SKM-1 (cell line): Measurements from ENCODE around the gene XAGE3.
"Not testable (repeated sequence)": the region's sequence is repeated elsewhere in the genome, so short reads cannot be mapped to it uniquely, and the experiment has no call there.

ENCODE experiments used
- DNase-seq: peaks from one replicate; lab custom pipeline; 2025; ENCODE audit not compliant: unreplicated experiment; lab: John Stamatoyannopoulos, UW

XAGE3 gene, protein sequence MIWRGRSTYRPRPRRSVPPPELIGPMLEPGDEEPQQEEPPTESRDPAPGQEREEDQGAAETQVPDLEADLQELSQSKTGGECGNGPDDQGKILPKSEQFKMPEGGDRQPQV

DNA sequence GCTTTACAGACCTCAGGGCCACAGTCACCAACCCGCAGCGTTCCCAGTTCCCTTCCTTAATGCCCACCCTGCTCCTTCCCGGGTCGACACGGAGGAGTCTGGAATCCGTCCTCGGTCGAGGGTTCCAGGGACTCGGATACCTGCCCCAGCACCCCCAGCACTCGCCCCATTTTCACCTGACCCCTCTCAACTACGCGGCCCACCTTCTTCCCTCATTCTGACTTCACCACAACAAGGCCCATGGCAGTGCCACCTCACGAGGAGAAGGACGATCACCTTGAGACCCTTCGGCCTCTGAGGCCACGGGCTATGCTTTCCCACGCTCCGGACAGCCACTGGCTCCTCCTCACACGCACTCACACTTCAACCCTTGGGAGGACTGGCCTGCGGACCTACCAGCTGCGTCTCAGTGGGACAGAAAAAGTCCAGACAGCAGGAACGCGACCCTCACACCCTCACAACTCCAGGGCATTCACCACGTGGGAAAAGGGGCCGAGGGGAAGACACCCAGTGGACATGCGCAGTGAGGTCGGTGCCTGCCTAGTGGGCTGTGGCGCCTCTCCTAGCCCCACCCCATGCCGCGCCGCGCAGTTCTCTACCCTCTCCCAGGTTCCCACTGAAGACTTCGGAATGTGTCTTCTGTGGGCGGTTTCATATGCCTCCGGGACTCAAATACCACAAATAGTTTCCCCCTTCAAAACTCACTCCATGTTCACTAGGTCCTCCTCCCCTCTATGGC, at the start of gene XAGE3:
TSS of gene XAGE3 (minus strand) at position 474 of the 739 bp plus-strand sequence. CDS start 950 bp downstream, outside the sequence.
- DNase-seq: no peak

DNA sequence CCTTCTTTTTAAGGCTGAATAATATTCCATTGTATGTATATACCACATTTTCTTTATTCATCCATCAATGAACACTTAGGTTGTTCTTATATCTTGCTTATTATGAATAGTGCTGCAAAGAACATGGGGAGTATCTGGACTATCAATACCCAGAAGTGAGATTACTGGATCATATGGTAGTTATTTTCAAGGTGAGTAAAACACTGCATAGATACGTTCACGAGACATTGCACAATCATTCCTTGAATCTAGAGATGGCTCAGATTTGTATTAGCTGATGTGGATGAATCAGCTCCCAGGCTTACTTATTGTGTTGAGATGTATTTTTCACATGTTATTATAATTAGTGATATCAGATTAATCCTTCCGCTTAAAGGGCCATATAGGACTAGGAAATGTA, 46.8 kb upstream of the XAGE3 start:
- DNase-seq: not testable (repeated sequence)

DNA sequence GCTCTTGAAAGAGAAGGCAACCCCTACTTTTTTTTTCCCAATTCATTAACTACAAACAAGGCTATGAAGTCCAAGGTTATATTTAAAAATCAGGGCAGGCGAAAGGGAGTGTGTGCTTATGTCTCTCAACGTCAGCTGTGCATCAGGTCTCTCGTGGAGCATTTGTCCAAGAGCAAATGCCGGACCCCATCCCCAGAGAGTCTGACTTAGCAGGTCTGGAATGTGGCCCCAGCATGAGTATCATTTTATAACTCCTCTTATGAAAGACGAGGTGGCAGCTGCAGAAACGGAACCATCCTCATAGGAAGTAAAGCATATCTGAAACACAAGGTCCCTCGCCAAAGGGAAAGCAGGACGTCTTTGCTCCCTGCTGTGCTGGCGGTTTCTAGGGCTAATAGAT, 45.8 kb upstream of the XAGE3 start:
- not testable (repeated sequence) for DNase-seq

DNA sequence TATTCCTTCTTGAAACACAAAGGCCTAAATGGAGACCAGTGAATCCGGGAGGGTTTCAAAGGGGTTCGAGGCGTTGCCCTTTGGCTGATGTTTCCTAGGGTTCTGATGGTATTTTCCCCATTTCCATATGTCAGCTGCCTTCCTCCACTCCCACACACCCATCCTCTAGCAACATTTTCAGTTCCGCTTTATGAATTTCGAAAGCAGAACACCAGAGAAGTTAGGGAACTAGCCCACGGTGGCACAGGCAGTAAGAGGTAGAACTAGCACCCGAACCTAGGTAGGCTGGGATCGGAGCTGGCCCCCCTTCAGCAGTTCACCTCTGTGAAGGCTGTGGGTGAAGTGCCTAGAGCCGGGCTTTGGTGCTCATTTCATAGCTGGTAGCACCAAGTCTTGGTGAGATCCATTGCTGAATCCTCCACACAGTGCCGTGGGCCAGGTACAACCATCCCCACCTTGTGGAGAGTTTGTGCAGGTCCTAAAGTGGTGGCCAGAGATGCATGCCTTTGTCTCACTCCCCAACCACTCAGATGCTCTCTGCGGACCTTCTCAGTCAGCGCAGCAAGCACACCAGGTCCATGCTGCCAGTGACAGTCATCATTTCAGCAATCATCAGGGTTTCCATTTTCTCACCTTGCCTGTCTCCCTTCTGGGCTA, 41.6 kb upstream of the XAGE3 start:
- not testable (repeated sequence) for DNase-seq

DNA sequence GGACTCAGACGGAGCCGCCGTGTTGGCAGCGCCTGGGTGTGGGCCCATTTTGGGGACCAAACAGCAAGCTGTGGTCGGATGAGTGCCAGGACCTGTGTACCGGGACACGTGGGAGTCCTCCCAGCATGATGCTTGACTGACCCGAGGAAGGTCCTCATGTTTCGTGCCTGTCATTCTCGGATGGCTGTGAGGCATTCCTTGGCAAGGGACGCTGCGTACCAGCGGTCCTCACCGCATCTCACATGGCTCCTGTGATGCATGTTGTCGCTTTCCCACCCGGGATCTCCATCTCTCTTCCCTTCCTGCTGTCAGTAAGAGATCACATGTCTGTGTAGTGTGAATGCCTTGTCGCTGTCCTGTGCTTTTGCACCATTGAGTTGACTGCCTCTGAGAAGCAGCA, 40.0 kb upstream of the XAGE3 start:
- not testable (repeated sequence) for DNase-seq

DNA sequence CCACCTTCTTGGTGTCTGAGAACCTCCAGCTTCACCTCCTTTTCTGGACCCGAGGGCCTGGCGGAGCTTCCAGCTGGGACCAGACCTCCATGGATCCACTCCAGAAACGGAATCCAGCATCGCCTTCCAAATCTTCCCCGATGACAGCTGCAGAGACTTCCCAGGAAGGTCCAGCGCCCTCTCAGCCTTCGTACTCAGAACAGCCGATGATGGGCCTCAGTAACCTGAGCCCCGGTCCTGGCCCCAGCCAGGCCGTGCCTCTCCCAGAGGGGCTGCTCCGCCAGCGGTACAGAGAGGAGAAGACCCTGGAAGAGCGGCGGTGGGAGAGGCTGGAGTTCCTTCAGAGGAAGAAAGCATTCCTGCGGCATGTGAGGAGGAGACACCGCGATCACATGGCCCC, 39.3 kb upstream of the XAGE3 start:
- DNase-seq: not testable (repeated sequence)

DNA sequence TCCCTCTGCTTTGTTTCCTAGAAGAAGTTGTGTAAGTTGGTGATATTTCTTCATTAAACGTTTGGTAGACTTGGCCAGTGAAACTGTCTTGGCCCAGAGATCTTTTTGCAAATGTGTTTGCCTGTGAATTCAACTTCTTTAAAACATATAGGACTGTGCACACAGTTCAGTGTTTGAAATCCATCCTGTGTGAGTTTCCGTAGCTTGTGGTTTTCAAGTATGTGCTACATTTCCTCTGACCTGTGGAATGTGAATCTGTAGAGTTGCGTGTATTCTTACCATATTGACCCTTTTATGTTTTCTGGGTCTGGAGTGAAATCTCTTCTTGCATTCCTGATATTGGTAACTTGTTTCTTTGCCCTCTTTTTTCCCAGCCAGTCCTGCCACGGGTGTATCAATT, 38.2 kb upstream of the XAGE3 start:
- DNase-seq: not testable (repeated sequence)

DNA sequence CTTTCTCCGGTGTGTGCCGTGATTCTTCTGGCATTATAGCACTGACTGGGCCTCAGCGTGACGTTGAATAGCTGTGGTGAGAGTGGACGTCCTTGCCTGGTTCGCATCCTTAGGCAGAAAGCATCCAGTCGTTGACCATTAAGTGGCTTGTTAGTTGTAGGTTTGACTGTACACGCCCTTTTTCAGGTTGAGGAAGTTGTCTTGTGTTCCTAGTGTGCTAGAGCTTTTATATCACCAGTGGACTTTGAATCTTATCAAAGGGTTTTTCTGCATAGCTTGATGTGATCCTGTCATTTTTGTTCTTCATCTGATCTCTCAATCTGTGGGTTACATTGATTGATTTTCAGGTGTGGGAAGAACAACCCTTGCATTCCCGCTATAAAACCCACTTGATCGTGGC, 37.6 kb upstream of the XAGE3 start:
- not testable (repeated sequence) for DNase-seq

DNA sequence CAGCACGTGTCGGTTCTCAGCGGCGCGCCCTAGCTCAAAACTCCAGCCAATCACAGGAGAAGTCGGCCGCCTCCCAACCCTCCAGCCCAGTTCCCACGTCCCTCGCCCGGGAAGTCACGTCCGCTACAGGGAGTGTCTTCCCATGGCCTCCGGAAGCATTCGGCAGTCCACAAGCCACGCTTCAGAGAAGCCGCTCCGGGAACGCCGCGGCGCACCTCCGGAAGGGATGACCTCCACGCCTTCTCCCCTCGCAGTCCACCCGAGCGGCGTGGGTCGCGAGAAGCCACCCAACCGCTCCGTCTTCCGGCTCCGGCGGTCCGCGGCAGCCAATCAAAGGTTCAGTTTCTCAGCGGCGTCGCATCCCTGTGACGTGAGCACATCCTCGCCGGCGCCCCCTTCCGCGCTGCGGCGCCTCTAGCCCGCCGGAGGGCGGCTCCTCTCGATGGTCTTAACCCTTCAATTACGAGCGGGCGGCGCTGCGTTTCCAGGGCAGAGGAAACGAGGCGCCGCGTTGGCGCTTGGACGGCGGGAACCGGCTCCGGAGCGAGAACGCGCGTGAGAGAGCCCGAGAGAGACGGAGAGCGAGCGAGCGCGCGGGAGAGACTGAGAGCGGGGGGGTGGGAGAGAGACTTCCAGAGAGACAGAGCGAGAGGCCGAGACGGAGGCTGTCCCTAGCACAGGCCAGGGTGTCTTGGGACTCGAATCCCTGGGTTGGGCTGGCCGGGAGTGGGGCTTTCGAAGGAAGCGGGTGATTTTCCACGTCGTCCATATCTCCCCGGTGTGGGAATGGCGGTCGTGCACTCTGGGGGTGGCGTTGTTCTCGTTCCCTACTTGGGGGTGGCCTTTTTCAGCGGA, 29.2 kb upstream of the XAGE3 start, which contains the start of gene FAM156B:
TSS of gene FAM156B (plus strand) at position 476 of the 855 bp plus-strand sequence. CDS start 9,896 bp downstream, outside the sequence.
- not testable (repeated sequence) for DNase-seq

DNA sequence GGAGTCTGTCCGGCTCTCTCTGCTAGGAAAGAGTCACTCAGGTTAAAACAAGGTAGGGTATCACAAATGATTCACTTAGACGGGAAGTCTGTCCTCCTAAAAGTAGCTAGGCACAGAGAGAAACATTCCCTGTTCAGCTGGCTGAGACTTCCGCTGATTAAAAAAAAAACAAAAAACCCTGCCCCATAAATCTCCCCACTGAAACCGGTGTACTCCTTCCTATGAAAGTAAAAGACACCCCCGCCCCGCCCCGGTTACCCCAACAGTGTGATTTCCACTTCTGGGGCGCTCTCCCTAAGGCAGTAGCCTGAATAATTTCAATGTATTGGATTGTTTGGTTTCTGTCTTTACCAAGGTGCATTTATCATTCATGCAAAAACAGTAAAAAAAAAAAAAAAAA, 28.6 kb upstream of the XAGE3 start:
- DNase-seq: not testable (repeated sequence)

DNA sequence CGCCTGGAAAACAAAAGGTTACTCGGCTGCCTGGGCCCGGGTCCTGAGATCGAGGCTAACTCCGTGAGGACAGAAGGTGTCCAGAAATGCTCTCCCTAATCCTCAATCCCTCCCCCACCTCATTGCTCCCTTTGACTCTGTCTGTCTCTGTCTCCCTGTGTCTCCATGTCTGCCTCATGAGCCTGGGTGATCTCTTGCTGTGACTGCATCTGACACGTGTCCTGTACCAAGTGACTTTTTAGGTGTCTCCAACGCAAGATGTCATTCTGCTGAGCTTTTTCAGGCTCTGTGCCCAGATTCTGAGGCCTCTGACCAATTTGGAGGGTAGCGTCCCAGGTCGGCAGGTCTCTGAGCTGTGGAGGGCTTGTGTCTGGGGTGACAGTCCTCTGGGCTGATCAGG, 20.2 kb upstream of the XAGE3 start:
- not testable (repeated sequence) for DNase-seq

DNA sequence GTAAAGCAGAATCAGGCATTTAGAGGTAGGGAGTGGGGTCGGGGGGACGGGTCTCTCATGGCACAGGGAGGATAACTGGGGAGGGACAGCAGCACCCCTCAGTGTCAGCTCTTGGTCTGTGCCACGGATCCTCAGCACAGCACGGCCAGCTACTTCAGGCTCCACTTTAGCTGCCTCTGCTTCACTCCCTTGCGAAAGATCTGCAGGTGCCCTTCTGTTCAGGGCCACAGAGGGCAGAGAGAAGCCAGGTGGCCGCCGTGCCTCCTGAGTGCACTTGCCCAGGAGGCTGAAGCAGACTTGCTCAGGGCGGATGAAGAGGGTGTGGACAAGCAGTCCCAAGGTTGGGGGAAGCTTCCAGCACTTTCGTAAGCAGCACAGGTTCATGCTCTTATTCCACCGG, 19.6 kb upstream of the XAGE3 start:
- DNase-seq: not testable (repeated sequence)

DNA sequence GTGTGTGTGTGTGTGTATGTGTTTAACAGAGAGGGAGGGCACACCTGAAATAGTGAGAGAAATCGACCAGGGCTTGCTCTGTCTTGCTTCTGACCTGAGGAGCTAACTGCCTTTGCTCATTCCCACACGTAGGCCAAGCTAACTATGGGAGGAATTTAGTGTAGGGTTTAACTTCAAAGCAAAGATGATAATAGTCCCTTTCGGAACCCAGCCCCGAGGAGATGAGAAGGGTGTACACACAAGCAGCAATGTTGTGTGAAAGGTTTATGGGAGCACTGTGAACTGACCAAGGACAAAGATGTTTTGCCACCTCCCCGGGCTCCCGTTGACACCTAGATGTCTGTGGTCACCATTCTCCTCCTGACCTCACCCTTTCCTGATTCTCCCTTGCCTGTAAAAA, 8.5 kb upstream of the XAGE3 start:
- not testable (repeated sequence) for DNase-seq

DNA sequence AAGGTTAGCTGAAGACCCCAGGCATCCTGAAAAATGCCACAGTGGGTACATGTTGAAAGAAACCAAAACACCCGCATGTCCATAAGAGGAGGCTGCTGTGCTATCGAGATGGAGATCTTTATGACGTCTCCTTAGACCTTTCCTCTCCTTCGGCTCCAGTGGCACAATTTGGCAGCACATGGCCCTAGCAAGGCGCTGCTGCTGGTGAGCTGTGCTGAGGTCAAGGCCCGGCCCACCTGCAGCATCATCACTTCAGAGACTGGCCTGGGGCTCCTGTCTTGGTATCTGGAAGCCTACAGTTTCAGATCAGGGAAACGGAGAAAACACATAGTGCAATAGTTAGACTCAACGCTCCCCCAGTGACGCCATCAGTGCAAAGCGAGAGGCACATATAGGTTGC, 7.6 kb upstream of the XAGE3 start:
- DNase-seq: not testable (repeated sequence)

DNA sequence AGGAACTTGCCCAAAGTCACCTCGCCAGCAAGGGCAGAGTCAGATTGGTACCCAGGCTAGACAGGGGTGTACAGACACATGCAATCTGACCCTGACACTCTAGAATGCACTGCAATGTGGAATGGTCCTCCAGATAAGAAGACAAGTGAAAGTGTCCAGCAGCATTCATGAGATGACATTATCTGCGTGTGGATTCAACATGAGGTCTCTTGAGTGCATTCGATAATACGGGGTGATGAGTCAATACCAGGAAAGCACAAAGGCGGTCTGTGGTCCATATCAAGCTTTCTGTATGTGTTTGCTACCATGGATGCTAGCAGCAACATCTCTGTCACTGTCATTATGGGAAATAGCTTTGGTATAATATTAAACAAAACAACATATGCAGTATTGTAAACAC, 6.8 kb upstream of the XAGE3 start:
- no peak for DNase-seq

DNA sequence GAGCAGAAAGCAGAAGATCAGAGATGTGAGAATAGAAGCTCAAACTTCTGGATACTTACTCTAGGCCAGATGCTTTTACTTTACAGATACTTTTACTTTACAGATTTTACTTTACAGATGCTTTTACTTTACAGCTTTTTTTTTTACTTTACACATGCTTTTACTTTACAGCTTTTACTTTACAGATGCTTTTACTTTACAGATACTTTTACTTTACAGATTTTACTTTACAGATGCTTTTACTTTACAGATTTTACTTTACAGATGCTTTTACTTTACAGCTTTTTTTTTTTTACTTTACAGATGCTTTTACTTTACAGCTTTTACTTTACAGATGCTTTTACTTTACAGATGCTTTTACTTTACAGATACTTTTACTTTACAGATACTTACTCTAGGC, 5.9 kb upstream of the XAGE3 start:
- not testable (repeated sequence) for DNase-seq

DNA sequence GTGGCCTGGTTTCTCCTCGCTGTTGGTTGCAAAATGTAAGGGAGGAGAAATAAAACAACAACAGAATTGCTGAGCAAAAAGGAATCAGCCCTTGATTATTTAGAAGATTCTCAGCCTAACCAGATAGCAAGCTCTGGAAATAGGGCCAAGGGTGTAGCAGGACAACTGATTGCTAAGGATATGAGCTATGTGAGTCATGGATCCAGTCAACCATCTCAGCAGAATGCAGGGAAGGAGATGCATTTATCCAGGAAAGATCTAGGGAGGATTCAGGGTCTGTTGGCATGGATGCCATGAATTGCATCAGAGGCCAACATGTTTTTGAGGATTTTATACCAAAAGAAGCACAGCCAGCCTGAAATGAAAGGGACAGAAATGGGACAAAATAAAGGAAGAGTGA, 2.2 kb upstream of the XAGE3 start:
- no peak for DNase-seq

DNA sequence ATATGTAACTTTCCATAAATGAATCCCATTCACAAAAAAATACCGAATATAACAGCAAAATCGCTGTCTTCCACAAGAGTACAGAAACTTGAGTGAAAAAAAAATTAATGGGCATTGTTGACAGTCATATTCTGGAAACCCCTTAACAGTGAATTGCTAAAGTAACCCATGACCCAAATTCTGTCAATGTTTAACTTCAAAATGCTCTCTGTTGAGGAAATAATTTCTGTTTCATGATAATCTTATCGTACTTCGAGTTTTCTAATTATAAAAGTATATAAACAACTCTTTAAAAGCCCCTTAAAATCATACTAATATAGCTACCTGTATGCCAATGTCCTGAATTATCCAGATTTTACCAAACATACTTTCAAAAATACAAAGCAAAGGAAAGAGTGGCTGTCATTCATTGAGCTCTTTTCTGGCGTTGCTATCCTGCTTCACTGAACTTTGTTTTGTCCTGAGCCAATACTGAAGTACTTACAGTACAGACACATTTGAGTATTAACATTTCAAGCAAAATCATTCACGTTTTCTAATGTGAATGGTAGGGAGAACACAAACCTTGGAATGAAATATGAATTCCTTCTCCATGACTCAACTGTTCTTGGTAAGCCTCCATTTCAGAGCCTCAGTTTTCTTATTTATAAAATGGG, 2.4 kb downstream of the XAGE3 start:
- DNase-seq: no peak

DNA sequence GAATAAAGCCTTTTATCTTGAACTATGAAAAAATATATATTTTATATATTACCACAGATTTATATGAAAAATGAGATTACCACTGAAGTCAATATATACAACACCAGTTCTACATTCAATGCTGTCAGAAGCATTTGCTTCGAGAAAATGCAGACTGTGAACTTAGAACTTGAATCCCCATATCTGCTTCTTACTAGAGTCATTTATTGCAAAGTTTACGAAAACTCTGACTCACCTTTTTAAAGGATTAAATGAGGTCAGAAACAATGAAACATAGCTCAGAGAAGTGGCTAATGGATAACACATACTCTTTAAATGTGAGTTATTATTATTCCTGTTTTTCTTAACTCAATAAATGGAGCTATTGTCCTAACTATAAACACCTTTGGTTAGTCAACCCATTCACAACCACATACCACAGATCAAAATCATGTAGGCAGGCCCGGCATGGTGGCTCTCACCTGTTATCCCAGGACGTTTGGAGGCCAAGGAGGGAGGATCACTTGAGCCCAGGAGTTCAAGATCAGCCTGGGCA, 10.8 kb downstream of the XAGE3 start:
- not testable (repeated sequence) for DNase-seq

DNA sequence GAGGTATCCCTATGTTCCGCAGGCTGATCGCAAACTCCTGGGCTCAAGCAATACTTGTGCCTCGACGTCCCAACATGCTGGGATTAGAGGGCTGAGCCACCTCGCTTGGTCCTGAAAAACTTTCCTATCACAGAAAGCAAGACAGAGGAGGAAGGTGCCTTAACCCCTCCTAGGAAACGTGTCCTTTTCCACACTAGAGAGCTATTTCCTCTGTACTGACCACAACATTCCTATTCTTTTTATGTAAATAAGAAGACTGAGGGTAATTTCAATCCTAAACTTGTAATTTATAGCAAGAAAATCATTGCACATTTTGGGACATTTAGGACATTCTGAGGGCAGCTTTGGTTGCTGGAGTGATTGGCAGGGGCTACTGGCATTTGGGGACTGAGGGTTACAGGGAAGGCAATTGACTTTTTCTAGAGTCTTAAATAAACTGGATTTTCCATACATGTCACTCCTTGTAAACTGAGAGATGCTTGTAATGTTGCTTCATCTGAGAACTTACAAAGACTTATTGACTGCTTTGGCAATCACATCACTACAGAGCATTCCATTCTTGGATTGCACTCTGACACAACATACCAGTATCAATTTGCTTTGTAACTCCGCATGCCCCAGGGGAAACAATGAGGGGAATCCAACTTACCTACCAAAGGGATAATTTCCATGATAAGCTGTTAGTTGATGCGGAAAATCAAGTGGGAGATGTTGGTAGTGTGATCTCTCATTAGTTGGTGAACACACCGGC, 15.6 kb downstream of the XAGE3 start:
- no peak for DNase-seq
